OCI-LY3 (cell line): ENCODE data around the gene CLMP.

Experiments
- H2AFZ ChIP-seq: fragments of 200-600, 300-600 bp; shearing (Covaris generic); 2 replicates; pipeline ENCODE4 v1.6.0; 2014; ENCODE audit warnings: antibody characterized with exemption, low read depth, low read length
- H3K27ac ChIP-seq: fragments of 200-600, 300-600 bp; sonication (generic); 2 replicates; pipeline ENCODE4 v1.5.1; 2014; ENCODE audit warnings: mild to moderate bottlenecking, low read length, moderate library complexity, mixed read lengths
- H3K27me3 ChIP-seq: fragments of 200-600, 300-600 bp; sonication (generic); 2 replicates; pipeline ENCODE4 v1.6.1; 2014; ENCODE audit warnings: low read depth, low read length, mixed read lengths
- H3K36me3 ChIP-seq: fragments of 200-600, 300-600 bp; sonication (generic); replicated peaks from 2 replicates; pipeline ENCODE3; 2014; ENCODE audit warnings: low read depth, low read length, mixed read lengths
- H3K4me1 ChIP-seq: fragments of 300-600, 200-600 bp; sonication (generic); 2 replicates; pipeline ENCODE4 v1.6.1; 2014; ENCODE audit warnings: low read length, mixed read lengths
- H3K4me2 ChIP-seq: fragments of 200-600, 300-600 bp; sonication (generic); 2 replicates; pipeline ENCODE4 v1.6.1; 2014; ENCODE audit warnings: low read length, mixed read lengths
- H3K4me3 ChIP-seq: fragments of 300-600, 200-600 bp; sonication (generic); 2 replicates; pipeline ENCODE4 v1.5.1; 2014; ENCODE audit warnings: antibody characterized with exemption, mild to moderate bottlenecking, low read length, moderate library complexity
- H3K79me2 ChIP-seq: fragments of 300-600, 200-600 bp; shearing (Covaris generic); 2 replicates; pipeline ENCODE4 v1.6.1; 2014; ENCODE audit warnings: mild to moderate bottlenecking, low read length, mixed read lengths
- H3K9ac ChIP-seq: fragments of 300-600, 200-600 bp; shearing (Covaris generic); 2 replicates; pipeline ENCODE4 v1.6.0; 2014; ENCODE audit warnings: mild to moderate bottlenecking, low read length, moderate library complexity
- H3K9me3 ChIP-seq: fragments of 200-600, 300-600 bp; shearing (Covaris generic); 2 replicates; pipeline ENCODE4 v1.6.1; 2014; ENCODE audit warnings: low read length, mixed read lengths; ENCODE audit not compliant: insufficient read depth
- H4K20me1 ChIP-seq: fragments of 200-600, 300-600 bp; sonication (generic); 2 replicates; pipeline ENCODE4 v1.6.1; 2016; ENCODE audit warnings: low read length, mixed read lengths; ENCODE audit not compliant: insufficient read depth
- CTCF ChIP-seq: fragments of 200-600, 300-600 bp; sonication (generic); IDR thresholded peaks from 2 replicates; pipeline ENCODE4 v1.5.1; 2014; ENCODE audit warnings: antibody characterized with exemption, low read length, low read depth
- EZH2phosphoT487 ChIP-seq: fragments of 200-600 bp; shearing (Covaris generic); IDR thresholded peaks from 2 replicates; pipeline ENCODE4 v1.6.1; 2018; ENCODE audit warnings: antibody characterized with exemption, mixed run types, low read depth

The CLMP gene

GRCh38 chr11:123231256-123231655, 36.2 kb upstream of the CLMP start:
- Histone ChIP-seq H3K4me2 (no peak overlapping the region), H3K9me3 (no peaks in the 10 kb centered on the region), H4K20me1 (no peaks in the 10 kb centered on the region), H3K4me3 (no peak overlapping the region), H3K27ac (no peak overlapping the region), H3K36me3 (no peaks in the 10 kb centered on the region), H2AFZ (no peak overlapping the region), H3K9ac (no peak overlapping the region), H3K4me1 (peaks cover 4% of the 10 kb centered on the region; the same call in 1 of the 2 replicates), H3K27me3 (peaks cover 16% of the 10 kb centered on the region), H3K79me2 (no peaks in the 10 kb centered on the region)
- no peak for TF ChIP-seq EZH2phosphoT487
- no peak for TF ChIP-seq CTCF

- H3K79me2 ChIP-seq = no peaks in the 10 kb centered on the region
- no peaks in the 10 kb centered on the region for H4K20me1 ChIP-seq
- H3K27me3 ChIP-seq = peaks cover 19% of the 10 kb centered on the region
- no peak overlapping the region for H3K4me3 ChIP-seq
- H3K27ac ChIP-seq = no peak overlapping the region
- H2AFZ ChIP-seq = no peak overlapping the region
- no peak overlapping the region for H3K9ac ChIP-seq
- peaks cover 4% of the 10 kb centered on the region; the same call in 1 of the 2 replicates for H3K4me1 ChIP-seq
- no peaks in the 10 kb centered on the region for H3K36me3 ChIP-seq
- no peak overlapping the region for H3K4me2 ChIP-seq
- no peaks in the 10 kb centered on the region for H3K9me3 ChIP-seq
- TF ChIP-seq EZH2phosphoT487 (no peak), CTCF (no peak)
These were observed 35.3 kb upstream of the CLMP start for GRCh38 chr11:123230346-123230745.

- Histone ChIP-seq H3K36me3 (no peaks in the 10 kb centered on the region), H3K27ac (no peak overlapping the region), H4K20me1 (no peaks in the 10 kb centered on the region), H3K9ac (no peak overlapping the region), H3K79me2 (no peaks in the 10 kb centered on the region), H3K4me2 (no peak overlapping the region), H3K4me1 (peaks cover 3% of the 10 kb centered on the region; the same call in 1 of the 2 replicates), H3K27me3 (peaks cover 23% of the 10 kb centered on the region), H3K9me3 (no peaks in the 10 kb centered on the region), H3K4me3 (no peak overlapping the region), H2AFZ (no peak overlapping the region)
- TF ChIP-seq CTCF = no peak
- TF ChIP-seq EZH2phosphoT487 = no peak
These were observed 33.6 kb upstream of the CLMP start for GRCh38 chr11:123228496-123229163.

- Histone ChIP-seq H3K9ac (no peak overlapping the region), H3K27ac (no peak overlapping the region), H3K27me3 (peaks cover 23% of the 10 kb centered on the region), H4K20me1 (no peaks in the 10 kb centered on the region), H3K79me2 (no peaks in the 10 kb centered on the region), H3K4me2 (no peak overlapping the region), H3K36me3 (no peaks in the 10 kb centered on the region), H3K4me1 (no peaks in the 10 kb centered on the region), H2AFZ (no peak overlapping the region), H3K4me3 (no peak overlapping the region), H3K9me3 (no peaks in the 10 kb centered on the region)
- TF ChIP-seq CTCF (no peak), EZH2phosphoT487 (no peak)
These were observed 32.9 kb upstream of the CLMP start for GRCh38 chr11:123227763-123228495.
